OCI-LY7 (cell line): ENCODE results near the gene SIRT5.

Experiments
- CTCF ChIP-seq: fragments of 200-600 bp; sonication (generic); conservative IDR thresholded peaks from 2 replicates; pipeline ENCODE4 v1.5.1; 2014; ENCODE audit warnings: mild to moderate bottlenecking, antibody characterized with exemption, low read length, moderate library complexity, mixed read lengths
- EZH2phosphoT487 ChIP-seq: fragments of 200-600 bp; sonication (generic); IDR thresholded peaks from 2 replicates; pipeline ENCODE4 v1.6.1; 2018; ENCODE audit warnings: low read depth, borderline replicate concordance, mild to moderate bottlenecking, mixed run types, antibody characterized with exemption, low read length, moderate library complexity, mixed read lengths

- TF ChIP-seq CTCF = no peak
- no peak for TF ChIP-seq EZH2phosphoT487
Observed at GRCh38 chr6:13559968-13560650, 14.3 kb upstream of the SIRT5 start.
